Measurements from ENCODE around the gene FABP7.

The FABP7 gene

GRCh38 chr6:122833021-122833491 is 53.5 kb downstream of the FABP7 start:
- DNase-seq (ENCODE audit: low read depth in 4 of 4, low spot score in 1 of 4): no peak

All from stimulated activated CD4-positive, alpha-beta T cell treated with anti-CD3 and anti-CD28 coated beads, Interleukin-1b, Interleukin-23, amount 100 ng/mL, for 24 hours (primary cell).